Stimulated activated CD4-positive, alpha-beta T cell treated with anti-CD3 and anti-CD28 coated beads, Interleukin-2, amount 100 ng/mL, for 24 hours (primary cell): Measurements from ENCODE around the gene NRP1.
"Not testable (repeated sequence)": the region's sequence is repeated elsewhere in the genome, so short reads cannot be mapped to it uniquely, and the experiment has no call there.

Experiments
- DNase-seq, 2 donors: peaks; one replicate each; pipeline ENCODE4 v3.0.0-alpha.2; 2020

Gene NRP1

DNA sequence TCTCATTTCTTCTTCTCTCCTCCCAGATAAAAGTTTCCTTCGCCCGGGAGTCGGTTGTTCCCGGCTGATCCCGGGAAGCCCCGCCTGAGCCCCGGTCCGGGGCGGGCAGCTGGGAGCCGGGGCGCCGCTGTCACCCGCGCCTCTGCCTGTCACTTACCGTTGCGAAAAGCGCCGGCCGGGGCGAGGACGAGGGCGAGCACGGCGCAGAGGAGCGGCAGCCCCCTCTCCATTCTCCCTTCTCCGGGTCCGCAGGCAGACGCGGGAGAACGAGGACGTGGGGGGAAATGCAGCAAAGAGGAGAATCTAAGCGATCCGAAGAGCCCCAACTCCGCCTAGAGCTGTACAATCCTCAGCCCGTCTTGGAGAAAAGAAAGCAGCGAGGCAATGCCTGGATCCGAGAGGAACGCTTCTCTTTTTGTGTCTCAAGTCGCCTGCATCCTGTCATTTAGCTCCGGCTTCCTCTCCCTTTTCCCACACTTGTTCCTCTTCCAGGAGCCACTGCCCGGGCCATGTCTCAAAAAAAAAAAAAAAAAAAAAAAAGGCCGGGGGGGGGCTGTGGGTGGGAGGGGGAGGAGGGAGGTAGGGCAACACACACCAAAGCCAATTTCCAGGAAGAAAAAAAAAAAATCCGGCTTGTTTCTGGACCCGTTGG, at the start of gene NRP1:
Gene NRP1, minus strand, starts transcription at position 515 of the 652 bp plus-strand sequence. Its CDS starts 285 bp downstream, at position 230.
- peak in 1 of 2 donors; percentile 32 for DNase-seq

DNA sequence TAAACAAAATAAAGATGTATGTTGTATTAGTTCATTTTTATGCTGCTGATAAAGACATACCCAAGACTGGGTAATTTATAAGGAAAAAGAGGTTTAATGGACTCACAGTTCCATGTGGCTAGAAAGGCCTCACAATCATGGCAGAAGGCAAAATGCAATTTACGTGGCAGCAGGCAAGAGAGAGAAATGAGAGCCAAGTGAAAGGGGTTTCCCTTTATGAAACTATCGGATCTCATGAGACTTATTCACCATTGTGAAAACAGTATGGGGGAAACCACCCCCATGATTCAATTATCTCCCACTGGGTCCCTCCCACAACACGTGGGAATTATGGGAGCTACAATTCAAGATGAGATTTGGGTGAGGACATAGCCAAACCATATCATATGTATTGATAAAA, 49.7 kb upstream of the NRP1 start:
- not testable (repeated sequence) for DNase-seq

DNA sequence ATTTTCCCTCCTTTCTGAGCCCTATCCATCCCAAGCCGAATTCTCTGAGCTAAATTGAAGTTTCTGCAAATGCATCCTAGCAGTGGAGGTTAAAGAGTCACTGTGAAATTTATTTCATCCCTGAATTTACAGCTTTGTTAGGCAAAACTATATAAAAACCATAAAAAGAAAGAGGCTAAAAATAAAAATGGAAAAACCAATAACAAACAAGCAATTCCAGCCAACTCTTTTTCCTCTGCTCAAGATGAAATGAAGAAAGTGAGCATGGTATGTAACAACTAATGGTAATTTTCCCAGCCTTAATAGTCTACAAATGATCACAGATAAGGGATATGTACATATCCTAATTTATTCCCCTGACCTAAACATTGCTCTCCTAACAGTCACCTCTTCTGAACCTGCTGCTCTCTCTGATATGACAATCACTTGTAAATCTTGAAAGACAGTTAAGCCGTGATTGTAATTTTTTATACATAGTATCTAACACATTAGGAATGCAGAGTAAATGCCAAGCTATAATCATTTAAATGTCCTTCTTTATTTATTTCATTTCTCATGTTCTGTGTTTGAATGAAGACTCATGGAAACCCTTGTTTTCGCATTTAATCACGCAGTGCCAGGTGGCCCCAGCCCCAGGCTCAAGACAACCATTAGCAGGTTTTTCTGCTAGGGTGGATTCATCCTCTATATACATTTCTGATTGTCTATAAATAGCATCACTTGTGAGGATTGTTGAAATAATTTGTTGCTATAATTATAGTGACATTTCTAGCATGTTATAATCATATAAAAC, 48.6 kb upstream of the NRP1 start:
- no peak for DNase-seq

DNA sequence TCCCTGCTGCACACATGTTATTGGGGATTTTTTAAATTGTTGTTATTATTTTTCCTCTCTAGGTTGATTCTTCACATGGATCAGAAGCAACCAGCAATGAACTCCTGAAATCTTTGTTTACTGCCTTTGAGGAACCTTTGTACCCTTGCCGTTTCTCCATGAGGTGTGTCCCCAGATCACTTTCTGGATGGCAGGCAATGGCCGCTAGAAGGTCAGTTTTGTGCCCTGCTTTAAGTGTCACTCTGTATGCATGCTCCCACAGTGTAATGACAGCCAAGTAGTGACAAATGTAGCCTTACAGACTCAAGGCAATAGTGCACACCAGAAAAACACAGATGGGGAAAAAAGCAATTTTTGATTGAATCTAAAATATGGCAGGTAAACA, 47.7 kb upstream of the NRP1 start:
- DNase-seq: no peak

DNA sequence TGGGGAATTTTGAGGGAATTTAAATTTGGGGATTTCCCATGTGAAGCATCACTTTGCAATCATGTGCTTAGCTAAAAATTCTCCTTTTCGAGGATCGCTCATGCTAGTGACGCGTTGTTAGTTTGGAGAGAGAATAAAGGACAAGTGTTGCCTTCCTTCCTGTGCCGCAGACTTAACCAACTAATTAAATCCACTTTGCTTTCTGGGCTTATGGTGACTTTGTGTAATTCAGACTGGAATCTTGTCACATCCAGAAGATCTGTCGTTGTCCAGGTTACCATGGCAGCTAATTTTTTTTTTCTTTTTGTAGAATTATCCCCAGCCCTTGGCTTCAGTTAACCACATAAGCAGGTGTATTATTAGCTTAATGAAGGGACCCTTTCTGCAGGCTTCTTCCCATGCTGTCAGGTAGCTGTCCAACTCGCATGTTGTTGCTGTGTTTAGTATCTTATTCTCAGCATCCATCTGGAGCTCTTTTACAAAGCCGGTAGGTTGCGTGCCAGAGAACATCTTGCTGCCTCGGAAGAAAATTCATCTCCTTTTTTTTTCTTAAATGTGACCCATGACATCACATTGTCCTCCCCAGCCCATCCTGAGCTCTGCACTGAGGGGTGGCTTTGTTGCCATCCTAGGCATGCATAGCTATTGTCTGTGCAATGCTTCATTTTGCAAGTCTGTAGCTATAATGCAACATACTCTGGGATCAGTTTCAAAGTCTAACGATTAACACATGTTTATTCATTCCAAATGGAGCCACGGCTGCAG, 47.2 kb upstream of the NRP1 start:
- no peak for DNase-seq

DNA sequence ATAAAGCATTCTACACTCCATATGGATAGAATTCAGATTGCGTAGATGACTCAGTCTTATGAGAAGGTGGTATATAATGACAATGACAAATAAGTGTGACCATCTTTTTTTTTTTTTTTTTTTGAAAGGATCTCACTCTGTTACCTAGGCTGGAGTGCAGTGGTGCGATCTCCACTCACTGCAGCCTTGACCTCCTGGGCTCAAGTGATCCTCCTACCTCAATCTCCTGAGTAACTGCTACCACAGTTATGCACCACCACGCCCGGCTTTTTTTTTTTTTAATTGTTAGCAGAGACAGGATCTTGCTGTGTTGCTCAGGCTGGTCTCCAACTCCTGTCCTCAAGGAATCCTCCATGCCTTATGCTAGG, 43.2 kb upstream of the NRP1 start:
- no peak for DNase-seq

DNA sequence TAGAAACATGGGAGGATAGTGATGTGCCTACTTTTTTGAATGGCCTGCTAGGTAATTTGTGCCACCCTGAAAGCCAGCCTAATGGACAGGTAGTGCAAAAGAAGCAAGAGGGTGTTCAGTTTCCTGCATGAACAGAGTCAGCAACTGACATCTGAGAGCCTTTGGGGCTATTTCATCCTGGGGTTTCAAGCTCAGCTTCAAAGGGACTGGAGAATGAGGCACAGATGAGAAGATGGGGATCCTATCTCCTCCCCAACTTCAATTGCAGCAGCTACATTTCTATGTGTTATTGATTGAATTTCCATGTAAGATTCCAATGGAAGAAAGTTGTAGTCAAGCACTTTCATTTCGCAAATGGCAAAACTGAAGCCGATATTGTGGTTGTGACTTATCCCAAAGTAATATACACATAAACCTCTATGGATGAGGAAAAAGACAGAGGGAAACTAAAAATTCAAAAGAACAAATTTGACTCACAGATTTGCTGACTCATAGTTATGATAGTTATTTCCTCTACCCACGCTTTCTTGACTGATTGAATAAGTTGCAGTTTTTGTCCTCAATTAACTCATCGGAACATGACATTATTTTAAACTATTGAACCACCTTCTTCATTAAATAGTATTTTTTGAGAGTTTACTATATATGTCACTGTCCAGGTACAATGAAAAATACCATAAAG, 42.6 kb upstream of the NRP1 start:
- DNase-seq: no peak

DNA sequence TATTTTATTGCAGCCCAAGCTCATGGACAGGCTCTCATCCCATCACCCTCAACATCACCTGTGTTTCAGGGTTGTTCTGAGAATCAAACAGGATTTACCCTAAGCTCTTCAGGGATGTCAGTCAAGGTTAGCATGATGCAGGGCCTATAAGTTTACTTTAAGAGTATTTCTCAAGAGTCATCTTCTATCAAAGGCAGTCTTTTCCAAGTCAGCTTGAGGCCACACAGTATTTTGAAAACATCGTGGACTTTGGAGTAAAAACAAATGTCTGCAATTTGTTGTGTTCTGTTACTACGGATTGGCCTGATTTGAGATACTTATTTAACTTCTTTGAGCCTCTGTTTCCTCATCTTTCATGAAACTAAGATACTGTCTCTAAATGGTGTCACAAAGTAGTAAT, 42.0 kb upstream of the NRP1 start:
- no peak for DNase-seq

DNA sequence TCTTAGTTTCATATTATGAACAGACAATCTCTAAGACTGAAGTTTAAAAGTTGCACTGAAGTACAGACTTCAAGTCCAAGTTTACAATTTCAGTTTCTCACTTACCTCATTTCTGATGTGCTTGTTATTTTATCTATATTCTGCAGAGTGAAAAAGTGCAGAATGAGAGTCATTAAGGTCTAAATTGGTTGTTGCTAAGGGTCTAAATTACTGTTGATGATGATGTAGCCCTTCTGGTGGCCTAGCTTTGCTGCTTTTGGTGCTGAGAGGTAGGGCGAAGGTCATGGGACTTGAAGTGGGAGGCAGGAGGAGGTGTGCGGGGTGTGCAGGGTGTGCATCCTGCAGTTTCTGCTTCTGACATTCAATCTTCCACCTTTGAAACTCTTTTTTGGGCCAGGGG, 38.8 kb upstream of the NRP1 start:
- no peak for DNase-seq

DNA sequence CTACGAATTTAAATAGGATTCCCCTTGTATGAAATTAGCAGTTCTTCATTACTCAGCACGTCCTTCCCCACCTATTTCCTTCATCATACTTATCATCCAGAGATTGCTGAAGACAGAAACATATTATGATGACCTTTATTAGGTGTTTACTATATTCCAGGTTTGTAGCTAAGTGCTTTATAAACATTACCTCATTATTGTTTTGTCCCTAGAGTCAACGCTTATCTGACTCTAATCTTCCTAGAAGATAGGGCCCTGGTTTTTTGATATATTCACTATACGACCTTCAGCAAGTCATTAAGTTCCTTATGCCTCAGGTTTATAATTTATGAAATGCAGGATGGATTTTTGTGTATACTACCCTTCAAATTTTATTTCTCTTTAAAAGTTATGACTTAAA, 36.8 kb upstream of the NRP1 start:
- no peak for DNase-seq

DNA sequence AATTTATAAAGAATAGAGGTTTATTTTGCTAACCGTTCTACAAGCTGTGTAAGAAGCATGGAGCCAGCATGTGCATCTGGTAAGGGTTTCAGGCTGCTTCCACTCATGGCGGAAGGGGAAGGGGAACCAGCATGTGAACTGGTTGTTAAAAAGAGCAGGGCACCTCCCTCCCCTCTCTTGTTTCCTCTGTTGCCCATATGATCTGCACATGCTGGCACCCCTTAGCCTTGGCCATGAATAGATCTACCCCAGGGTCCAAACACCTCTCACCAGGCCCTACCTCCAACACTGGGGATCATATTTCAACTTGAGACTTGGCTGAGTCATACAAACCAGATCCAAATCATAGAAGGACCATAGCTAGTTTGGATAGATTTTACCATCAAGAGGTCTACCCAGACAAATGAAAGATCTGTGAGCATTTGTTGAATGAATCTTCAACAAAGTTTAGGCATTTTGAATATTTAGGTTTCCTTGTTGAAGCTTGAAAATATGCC, 36.0 kb upstream of the NRP1 start:
- DNase-seq: no peak

DNA sequence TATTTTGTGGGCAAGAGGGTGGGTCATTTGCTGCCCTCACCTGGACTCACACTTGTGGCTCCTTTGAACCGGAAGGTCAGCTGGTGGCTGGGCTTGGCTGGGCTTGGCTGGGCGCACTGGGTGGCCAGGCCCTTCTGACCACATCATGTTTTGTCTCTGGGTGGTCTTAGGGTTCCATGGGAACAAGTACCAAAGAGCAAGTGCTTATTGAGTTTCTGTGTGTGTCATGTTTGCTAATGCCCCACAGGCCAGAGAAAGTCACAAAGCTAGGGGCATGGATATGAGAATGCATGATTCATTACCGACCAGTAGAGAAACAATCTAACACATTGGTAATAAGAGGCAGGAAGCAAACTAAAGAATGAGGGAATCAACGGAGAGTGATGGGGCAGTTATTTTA, 33.6 kb upstream of the NRP1 start:
- DNase-seq: no peak

DNA sequence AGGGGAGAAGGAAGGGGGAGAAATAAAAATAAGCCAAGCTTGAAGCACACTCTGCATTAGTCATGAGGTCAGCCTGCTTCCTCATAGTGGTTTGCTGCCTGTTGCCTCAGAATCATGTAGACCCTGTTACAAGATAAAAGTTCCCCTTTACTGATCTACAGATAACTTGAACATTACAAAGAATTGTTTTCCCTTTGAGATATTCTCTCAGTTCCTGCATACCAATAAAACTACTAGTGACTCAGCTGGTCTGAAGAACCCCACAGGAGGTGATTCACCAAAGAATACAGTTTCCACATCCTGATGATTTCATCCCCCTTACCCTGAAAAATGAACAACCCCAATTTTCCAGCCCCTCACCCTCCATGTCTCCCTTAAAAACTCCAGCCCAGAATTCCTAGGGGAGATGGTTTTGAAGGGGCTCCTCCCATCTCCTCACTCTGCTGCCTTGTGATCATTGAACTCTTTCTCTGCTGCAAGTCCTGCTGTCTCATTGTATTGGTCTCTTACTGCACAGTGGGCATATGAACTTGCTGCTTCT, 31.5 kb upstream of the NRP1 start:
- peak in 1 of 2 donors; percentile 24 for DNase-seq

DNA sequence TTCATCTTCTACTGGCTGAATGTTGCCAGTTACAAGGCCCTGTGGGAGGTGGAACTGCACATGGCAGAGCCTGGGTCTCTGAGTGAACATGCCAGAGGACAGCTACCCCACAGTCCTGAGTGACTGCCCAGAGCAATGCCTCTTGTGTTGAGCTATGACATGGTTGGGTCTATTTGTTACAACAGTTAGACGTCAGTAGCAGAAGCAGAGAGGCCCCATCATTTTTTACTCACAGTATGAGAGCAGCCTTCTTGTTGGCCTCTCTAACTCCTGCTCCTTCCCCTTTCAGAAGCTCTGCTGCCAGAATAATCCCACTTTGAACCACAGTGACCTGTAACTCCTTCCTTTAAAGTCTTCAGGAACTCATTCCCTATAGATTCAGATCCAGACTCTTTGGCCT, 30.8 kb upstream of the NRP1 start:
- no peak for DNase-seq

DNA sequence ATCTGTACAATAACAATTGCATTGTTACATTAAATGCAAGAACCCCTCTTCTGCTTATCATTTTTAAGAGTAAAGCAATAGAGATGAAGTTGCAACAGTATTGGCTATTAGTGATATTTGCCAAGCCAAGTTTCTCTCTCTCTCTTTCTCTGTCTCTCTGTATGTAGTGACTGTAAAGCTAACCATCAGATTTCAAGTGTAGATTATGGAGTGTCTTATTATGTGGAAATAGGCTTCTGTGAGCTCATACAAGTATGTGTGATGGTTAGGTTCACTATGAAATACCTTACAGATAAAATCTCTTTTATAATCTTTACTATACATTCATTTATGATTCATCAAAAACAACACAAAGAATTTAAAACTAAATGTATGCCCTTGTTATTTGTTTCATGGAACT, 28.6 kb upstream of the NRP1 start:
- no peak for DNase-seq

DNA sequence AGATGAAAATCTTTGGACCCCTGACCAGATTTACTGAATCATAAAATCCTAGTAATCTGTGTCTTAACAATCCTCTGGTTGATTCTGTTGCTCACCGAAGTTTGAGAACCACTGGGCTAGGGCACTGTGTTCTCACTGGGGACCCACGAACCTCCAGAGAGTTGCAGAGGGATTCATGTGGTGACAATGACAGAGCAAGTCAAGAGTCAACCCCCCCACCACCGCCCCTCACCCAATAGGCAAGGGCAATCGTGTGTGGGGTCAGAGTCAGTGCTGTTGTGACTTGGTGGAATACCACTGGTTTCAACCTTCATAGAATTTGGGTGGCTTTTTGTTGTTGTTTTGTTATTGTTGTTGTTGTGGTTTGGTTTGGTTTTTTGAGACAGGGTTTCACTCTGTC, 23.5 kb upstream of the NRP1 start:
- no peak for DNase-seq

DNA sequence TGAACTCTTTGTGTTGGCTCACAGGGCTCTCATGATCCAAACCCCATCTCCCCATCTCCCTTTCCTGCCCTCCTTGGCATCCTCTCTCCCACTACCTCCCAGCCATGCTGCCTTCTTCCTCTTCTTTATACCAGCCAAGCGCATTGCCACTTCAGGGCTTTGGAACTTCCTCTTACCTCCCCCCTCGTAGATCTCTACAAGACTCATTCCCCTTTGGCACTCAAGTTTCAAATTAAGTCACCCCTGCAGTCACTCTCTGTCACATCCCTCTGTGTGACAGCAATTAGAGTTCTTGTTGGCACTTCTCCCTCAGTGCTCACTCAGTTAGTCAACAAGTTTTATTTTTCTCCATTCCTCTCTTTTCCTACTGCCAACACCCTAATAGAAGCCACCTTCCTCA, 20.8 kb upstream of the NRP1 start:
- no peak for DNase-seq

DNA sequence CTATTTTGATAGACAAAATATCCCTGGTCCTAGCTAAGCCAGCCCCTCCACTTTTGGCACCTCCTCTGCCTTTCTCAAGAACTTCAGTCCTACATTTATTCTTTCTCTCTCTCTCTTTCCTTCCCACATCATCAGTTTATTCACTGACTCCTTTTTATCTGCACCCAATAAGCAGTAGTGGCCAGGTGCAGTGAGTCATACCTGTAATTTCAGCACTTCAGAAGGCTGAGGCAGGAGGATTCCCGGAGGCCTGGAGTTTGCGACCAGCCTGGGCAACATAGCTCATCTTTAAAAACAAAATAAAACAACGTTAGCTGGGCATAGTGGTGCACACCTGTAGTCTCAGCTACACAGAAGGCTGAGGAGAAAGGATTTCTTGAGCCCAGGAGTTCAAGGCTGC, 19.4 kb upstream of the NRP1 start:
- DNase-seq: no peak

DNA sequence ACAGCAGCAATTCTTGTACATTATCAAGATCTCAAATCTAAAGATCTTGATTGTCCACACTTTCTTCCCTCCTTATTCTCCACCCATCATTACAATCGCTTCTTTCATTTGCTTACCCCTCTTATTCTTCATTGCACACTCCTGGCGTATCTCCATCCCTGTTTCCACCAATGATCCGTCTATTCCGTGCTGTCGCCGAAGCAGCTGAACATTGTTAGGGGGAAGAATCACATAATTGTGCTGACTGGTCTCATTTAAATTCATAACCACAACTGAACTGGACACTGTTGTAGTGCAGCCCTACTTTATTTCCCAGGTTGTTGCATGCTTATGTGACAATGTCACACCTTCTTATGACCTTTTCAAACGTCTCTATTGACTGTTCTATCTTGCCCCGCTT, 18.9 kb upstream of the NRP1 start:
- DNase-seq: no peak

DNA sequence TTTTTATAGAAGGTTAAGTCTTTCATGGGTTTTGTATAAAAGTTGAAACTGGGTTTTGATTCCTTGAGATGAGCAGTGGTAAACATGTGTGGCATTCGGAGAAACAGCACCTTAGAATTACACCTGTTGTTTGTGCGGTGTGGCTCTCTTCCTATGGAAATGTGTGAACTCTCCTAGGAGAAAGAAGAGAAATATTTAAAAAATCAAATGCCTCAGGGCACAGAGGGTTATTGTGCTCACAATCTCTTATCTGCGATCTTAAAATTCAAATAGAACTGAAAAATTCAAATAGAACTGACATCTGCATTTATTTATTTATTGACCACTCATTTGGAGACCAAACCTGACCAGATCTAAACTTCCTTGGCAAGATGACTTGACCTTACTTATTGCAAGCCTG, 18.1 kb upstream of the NRP1 start:
- DNase-seq: no peak

DNA sequence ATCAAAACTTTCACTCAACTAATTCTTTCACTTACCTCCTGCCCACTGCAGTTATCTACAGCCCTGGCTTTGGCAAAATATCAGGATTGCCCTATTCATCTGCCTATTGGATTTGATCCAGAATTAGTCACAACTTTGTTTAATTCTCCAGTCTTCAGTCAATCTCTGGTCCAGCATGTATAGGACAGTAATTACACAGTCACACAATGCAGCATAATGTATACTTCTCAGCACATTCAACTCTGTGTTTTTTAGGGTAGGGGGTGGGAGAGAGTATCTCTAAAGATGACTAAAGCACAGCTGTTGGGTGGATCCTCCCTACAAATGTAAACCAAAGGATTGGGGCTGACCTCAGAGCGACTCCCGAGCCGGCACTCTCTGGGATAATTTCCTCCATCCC, 17.7 kb upstream of the NRP1 start:
- DNase-seq: no peak

DNA sequence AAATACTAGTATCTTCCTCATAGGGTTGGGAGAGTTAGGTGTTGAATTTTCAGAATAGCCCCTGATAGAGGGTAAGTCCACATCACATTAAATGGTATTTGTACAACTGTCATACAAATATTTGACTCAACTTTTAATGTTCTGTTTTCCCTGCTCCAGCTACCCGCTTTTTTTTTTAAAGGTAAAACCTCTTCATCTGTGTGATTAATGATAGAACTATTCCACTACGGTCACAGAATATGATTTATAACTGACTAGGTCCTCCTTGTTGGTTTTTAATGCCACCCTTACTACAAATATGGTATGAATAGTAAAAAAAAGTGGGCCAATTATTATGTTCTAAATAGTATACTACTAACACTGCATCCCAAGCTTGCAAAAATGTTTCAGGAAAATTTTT, 15.6 kb upstream of the NRP1 start:
- DNase-seq: no peak

DNA sequence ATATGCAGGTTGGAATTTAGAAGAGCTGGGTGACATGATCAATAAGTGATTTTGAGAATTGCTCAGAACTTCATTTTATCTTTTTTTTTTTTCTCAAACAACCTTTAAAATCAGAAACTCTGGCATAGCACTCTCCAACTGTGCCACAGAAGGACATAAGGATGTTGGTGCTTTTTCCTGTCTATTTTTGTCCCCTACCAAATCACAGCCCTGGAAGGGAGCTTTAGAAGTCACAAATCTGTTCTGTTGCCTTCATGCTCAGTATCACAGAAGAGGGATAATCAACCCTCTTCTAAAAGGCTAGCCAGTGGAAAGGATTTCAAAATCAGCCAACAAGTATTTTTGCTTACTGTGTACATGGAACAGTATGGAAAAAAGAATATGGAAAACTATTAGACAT, 14.8 kb upstream of the NRP1 start:
- no peak for DNase-seq
